Prostate gland (tissue), 2 donors: Measurements from ENCODE around the gene ANKRD11. TPM values are rescaled to one million over a fixed set of nuclear protein-coding genes. Genes with fewer than 3 reads are reported as not detected.
A peak's percentile ranks its signal among the peaks of the same experiment; 100 is the strongest.

ENCODE experiments used
- DNase-seq: peaks from one replicate; pipeline ENCODE4 v3.0.0-alpha.2; 2019; ENCODE audit warnings: low spot score
- H3K27ac ChIP-seq, 2 donors: fragments of 200-600 bp; sonication (generic); 2 replicates each; pipeline ENCODE4 v1.5.1; 2017 to 2019
- H3K27me3 ChIP-seq: fragments of 200-600 bp; sonication (generic); replicated peaks from 2 replicates; pipeline ENCODE4 v1.5.1; 2019; ENCODE audit not compliant: insufficient read depth
- H3K36me3 ChIP-seq, 2 donors: fragments of 200-600 bp; sonication (generic); 1 replicate in 1 of 2; 2 replicates in 1 of 2; pipeline versions ENCODE4 v1.5.1 to v1.8.1; 2017 to 2019
- H3K4me1 ChIP-seq: fragments of 200-600 bp; sonication (generic); replicated peaks from 2 replicates; pipeline ENCODE4 v1.5.1; 2019
- H3K4me3 ChIP-seq, 2 donors: fragments of 200-600 bp; sonication (generic); 2 replicates each; pipeline ENCODE4 v1.5.1; 2017 to 2019
- H3K9me3 ChIP-seq: fragments of 200-600 bp; sonication (generic); 2 replicates; pipeline ENCODE4 v1.5.1; 2017
- POLR2A ChIP-seq: fragments of 450-650 bp; IDR thresholded peaks from one replicate; pipeline ENCODE4 v1.6.1; 2016; ENCODE audit warnings: antibody characterized with exemption, mild to moderate bottlenecking
- POLR2AphosphoS5 ChIP-seq: sonication (generic); formaldehyde crosslinking; IDR thresholded peaks from one replicate; pipeline ENCODE4 v1.6.1; 2017; ENCODE audit warnings: antibody characterized with exemption
- WGBS: methylation state at CpG from one replicate; pipeline ENCODE4 v1.1.5; 2018; 5-methylcytosine and 5-hydroxymethylcytosine counted together
- intact Hi-C: fragments of 100-400 bp; cut with DNase I; formaldehyde crosslinking; loops from one replicate; pipeline ENCODE4 v1.14.2; 2022
- total RNA-seq, 2 donors: library from RNA; depleted of rRNA; stranded (reverse); fragments of >200 nt; gene quantifications; one replicate each; pipeline ENCODE4 v1.1.0, GENCODE V29; 2016
- TF ChIP-seq, protein P1 (sequence below), 4 experiments: fragments of 200-600 bp in 2 of 4; fragments of 450-650 bp in 2 of 4; sonication (generic) in 2 of 4; IDR thresholded peaks; 1 replicate in 3 of 4; 2 replicates in 1 of 4; pipeline ENCODE4 v1.5.1; 2016 to 2019; ENCODE audit warnings: antibody characterized with exemption in 4 of 4, mild to moderate bottlenecking in 2 of 4, moderate library complexity in 2 of 4

The ANKRD11 gene
- total RNA-seq, 2 donors from 2014 or later, result 66.2 to 143 TPM

DNA sequence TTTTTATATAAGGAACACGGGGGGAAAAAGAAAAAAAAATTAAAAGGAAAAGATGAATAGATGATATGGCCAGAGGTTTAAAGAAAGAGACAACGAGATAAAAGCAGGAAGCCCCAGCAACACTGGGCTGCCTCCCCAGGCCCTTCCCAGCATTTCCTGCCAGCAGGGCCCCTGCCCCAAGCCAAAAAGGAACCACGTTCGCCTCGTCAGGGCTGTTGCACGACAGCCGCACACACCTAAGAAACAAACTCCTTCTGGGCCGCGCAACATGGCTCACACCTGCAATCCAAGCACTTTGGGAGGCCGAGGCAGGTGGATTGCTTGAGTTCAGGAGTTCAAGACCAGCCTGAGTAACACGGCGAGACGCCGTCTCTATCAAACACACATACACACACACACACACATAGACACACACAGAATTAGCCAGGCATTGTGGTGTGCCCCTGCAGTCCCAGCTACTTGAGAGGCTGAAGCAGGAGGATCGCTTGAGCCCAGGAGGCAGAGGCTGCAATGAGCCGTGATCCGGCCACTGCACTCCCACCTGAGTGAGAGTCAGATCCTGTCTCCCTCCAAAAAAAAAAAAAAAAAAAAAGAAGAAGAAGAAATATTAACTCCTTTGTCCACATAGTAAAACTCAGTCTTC, 83.0 kb downstream of the ANKRD11 start:
- intact Hi-C loops, result loop anchor here (10.0 kb wide), 1 partner anchor 77 kb away; no protein-coding TSS in a partner anchor
- TF ChIP-seq POLR2AphosphoS5 (no peak), POLR2A (no peak)
- TF ChIP-seq, protein P1, sequence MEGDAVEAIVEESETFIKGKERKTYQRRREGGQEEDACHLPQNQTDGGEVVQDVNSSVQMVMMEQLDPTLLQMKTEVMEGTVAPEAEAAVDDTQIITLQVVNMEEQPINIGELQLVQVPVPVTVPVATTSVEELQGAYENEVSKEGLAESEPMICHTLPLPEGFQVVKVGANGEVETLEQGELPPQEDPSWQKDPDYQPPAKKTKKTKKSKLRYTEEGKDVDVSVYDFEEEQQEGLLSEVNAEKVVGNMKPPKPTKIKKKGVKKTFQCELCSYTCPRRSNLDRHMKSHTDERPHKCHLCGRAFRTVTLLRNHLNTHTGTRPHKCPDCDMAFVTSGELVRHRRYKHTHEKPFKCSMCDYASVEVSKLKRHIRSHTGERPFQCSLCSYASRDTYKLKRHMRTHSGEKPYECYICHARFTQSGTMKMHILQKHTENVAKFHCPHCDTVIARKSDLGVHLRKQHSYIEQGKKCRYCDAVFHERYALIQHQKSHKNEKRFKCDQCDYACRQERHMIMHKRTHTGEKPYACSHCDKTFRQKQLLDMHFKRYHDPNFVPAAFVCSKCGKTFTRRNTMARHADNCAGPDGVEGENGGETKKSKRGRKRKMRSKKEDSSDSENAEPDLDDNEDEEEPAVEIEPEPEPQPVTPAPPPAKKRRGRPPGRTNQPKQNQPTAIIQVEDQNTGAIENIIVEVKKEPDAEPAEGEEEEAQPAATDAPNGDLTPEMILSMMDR (IDR thresholded peaks at IDR 0.05), result no peak
- Histone ChIP-seq H3K27ac (no peak overlapping the region), H3K9me3 (no peaks in the 10 kb centered on the region), H3K27me3 (no peaks in the 10 kb centered on the region), H3K4me3 (no peak overlapping the region), H3K36me3 (no peaks in the 10 kb centered on the region), H3K4me1 (peaks cover 30% of the 10 kb centered on the region)
- WGBS, result 65% methylated on average over 17 of the region's 17 CpGs
- DNase-seq, result no peak

DNA sequence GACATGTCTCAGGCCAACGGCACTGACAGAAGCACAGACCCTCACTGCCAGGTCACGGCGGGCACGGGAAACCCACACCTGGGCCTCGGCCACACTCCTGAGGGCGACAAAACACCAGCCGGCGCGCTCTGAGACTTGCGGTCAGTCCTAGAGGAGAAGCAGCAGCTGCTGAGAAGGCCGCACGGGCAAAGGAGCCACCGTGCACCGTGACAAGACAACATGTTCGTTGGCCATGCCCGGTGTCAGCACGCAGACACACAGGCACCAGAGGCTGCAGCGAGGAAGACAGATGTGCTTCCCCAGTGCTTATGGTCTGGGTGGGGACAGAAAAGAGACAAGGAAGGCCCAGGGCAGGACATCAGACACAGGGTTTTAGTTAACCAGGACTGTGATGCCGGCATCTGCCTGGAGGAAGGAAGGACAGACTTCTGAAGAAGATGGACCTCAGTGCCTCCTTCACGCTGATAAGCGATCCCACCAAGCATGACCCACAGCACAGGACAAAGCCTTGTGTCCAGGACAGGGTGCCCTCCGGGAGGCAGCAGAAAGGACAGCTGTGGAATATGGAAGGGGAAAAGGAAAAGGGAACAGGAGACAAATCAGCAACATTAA, 84.0 kb downstream of the ANKRD11 start:
- Histone ChIP-seq H3K4me1 (peaks cover 28% of the 10 kb centered on the region), H3K4me3 (no peak overlapping the region), H3K27ac (no peak overlapping the region), H3K36me3 (no peaks in the 10 kb centered on the region), H3K9me3 (no peaks in the 10 kb centered on the region), H3K27me3 (no peaks in the 10 kb centered on the region)
- no peak for DNase-seq
- 78% methylated on average over 21 of the region's 22 CpGs for WGBS
- TF ChIP-seq, protein P1 (IDR thresholded peaks at IDR 0.05), result no peak
- TF ChIP-seq POLR2AphosphoS5 (no peak), POLR2A (no peak)
- intact Hi-C loops, result loop anchor here (10.0 kb wide), 1 partner anchor 78 kb away; no protein-coding TSS in a partner anchor

DNA sequence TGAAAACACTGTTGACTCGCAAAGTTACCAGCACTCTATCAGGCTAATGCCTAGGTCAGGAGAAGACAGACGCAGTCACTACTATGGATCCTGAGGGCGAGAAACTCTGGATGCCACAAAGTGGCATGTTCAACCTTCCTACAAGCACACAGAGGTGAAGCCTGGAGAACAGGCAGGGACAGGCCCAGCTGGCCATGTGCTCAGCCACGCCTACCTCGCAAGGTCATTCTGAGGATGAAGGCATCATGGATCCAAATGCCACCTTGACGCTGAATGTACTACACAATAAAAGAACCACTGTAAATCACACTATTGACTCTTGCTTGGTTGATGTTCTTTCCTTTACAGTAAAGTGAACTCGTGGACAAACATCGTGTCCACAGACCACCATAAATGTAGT, 85.8 kb downstream of the ANKRD11 start:
- intact Hi-C loops, result loop anchor here (10.0 kb wide), 1 partner anchor 80 kb away; no protein-coding TSS in a partner anchor
- Histone ChIP-seq H3K27me3 (no peaks in the 10 kb centered on the region), H3K4me1 (peaks cover 14% of the 10 kb centered on the region), H3K4me3 (no peak overlapping the region), H3K9me3 (no peaks in the 10 kb centered on the region), H3K36me3 (no peaks in the 10 kb centered on the region), H3K27ac (no peak overlapping the region)
- WGBS, result 40% methylated on average over 8 of the region's 8 CpGs
- TF ChIP-seq POLR2AphosphoS5 (peak; percentile 54), POLR2A (no peak)
- TF ChIP-seq, protein P1 (IDR thresholded peaks at IDR 0.05), result no peak
- DNase-seq, result peak; percentile 50

DNA sequence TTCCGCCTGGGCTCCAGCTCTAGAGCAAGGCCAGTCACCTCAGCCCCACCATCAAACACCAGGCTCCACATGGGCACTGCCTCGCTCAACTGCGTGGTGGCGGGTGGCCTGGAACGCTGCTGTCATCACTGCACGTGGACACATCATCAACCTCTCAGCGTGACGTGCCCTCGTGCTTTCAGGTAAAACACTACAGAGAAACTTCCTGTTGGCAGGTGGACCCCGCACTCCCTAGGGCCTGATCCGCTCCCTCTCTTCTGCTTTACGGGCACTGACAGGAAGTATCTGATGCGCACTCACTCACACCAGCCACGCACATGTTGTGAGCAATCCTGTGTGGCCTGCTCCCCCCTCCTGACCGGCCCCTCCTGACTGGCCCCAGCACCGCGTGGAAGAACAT, 87.4 kb downstream of the ANKRD11 start:
- no peak overlapping the region for H3K4me3 ChIP-seq
- TF ChIP-seq POLR2AphosphoS5 (no peak), POLR2A (no peak)
- TF ChIP-seq, protein P1 (IDR thresholded peaks at IDR 0.05), result no peak
- WGBS, result 70% methylated on average over 17 of the region's 17 CpGs
- H3K9me3 ChIP-seq, result no peaks in the 10 kb centered on the region
- H3K27ac ChIP-seq, result no peak overlapping the region
- intact Hi-C loops, result loop anchor here (10.0 kb wide), 1 partner anchor 82 kb away; no protein-coding TSS in a partner anchor
- no peaks in the 10 kb centered on the region for H3K27me3 ChIP-seq
- peaks cover 2% of the 10 kb centered on the region for H3K4me1 ChIP-seq
- H3K36me3 ChIP-seq, result no peaks in the 10 kb centered on the region
- DNase-seq, result no peak
